NB4 (cell line): ENCODE results near the gene PANX3.
"Not testable (repeated sequence)": the region's sequence is repeated elsewhere in the genome, so short reads cannot be mapped to it uniquely, and the experiment has no call there.

Experiments used
- DNase-seq: peaks from one replicate; pipeline ENCODE4 v3.0.0; 2010; ENCODE audit warnings: low read depth
- H3K4me3 ChIP-seq: one replicate; pipeline ENCODE4 v1.5.1; 2011; ENCODE audit warnings: mild to moderate bottlenecking, low read depth, low read length, moderate library complexity
- CTCF ChIP-seq: IDR thresholded peaks from one replicate; pipeline ENCODE4 v1.5.1; 2012; ENCODE audit warnings: low read depth, low read length
- MAX ChIP-seq: IDR thresholded peaks from 2 replicates; pipeline ENCODE4 v1.6.1; 2011; ENCODE audit warnings: low read depth, low read length
- MYC ChIP-seq: IDR thresholded peaks from 2 replicates; pipeline ENCODE4 v1.6.1; 2011; ENCODE audit warnings: low read depth, low read length
- POLR2A ChIP-seq: IDR thresholded peaks from 2 replicates; pipeline ENCODE4 v1.6.1; 2011; ENCODE audit warnings: mild to moderate bottlenecking; ENCODE audit not compliant: insufficient read length; ENCODE audit errors: extremely low read depth

PANX3 gene

GRCh38 chr11:124591430-124591829, 19.8 kb upstream of the PANX3 start:
- no peak overlapping the region for H3K4me3 ChIP-seq
- no peak for TF ChIP-seq POLR2A
- TF ChIP-seq MAX = no peak
- TF ChIP-seq CTCF = no peak
- TF ChIP-seq MYC = no peak
- DNase-seq = no peak

GRCh38 chr11:124592627-124593026, 18.6 kb upstream of the PANX3 start:
- no peak overlapping the region for H3K4me3 ChIP-seq
- no peak for TF ChIP-seq POLR2A
- TF ChIP-seq CTCF = no peak
- no peak for TF ChIP-seq MYC
- TF ChIP-seq MAX = no peak
- DNase-seq = no peak

- no peak overlapping the region for H3K4me3 ChIP-seq
- no peak for DNase-seq
- TF ChIP-seq CTCF (no peak), POLR2A (no peak)
Measured at GRCh38 chr11:124595302-124595701, 15.9 kb upstream of the PANX3 start.

- no peak for DNase-seq
- H3K4me3 ChIP-seq = no peak overlapping the region
- TF ChIP-seq MAX (no peak), MYC (no peak), CTCF (no peak), POLR2A (no peak)
Measured at GRCh38 chr11:124597626-124598025, 13.6 kb upstream of the PANX3 start.

GRCh38 chr11:124600621-124601320, 10.5 kb upstream of the PANX3 start:
- TF ChIP-seq CTCF (no peak), POLR2A (no peak), MAX (no peak), MYC (no peak)

GRCh38 chr11:124602193-124602592, 9.0 kb upstream of the PANX3 start:
- no peak overlapping the region for H3K4me3 ChIP-seq
- no peak for DNase-seq
- TF ChIP-seq POLR2A (no peak), MAX (no peak), MYC (no peak), CTCF (no peak)

More at GRCh38 chr11:124600621-124601320, 10.5 kb upstream of the PANX3 start:
- no peak for DNase-seq
- H3K4me3 ChIP-seq = no peak overlapping the region

GRCh38 chr11:124602723-124603122, 8.5 kb upstream of the PANX3 start:
- H3K4me3 ChIP-seq, DNase-seq: not testable (repeated sequence)
